Measurements from ENCODE around the gene ETHE1.
"Not testable (repeated sequence)": the region's sequence is repeated elsewhere in the genome, so short reads cannot be mapped to it uniquely, and the experiment has no call there.

ETHE1 gene

DNA sequence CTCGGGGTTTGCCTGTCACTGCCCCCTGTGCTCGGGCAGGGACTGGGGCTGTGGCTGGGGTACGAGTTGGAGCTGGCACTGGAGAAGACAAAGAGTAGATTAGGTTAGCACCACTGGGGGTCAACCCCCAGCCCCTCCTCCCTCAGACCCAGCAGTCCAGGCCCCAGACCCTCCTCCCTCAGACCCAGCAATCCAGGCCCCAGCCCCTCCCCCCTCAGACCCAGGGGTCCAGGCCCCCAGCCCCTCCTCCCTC is 25.1 kb upstream of the ETHE1 start:
- no peak for DNase-seq (ENCODE audit: low read depth in 2 of 2)

DNA sequence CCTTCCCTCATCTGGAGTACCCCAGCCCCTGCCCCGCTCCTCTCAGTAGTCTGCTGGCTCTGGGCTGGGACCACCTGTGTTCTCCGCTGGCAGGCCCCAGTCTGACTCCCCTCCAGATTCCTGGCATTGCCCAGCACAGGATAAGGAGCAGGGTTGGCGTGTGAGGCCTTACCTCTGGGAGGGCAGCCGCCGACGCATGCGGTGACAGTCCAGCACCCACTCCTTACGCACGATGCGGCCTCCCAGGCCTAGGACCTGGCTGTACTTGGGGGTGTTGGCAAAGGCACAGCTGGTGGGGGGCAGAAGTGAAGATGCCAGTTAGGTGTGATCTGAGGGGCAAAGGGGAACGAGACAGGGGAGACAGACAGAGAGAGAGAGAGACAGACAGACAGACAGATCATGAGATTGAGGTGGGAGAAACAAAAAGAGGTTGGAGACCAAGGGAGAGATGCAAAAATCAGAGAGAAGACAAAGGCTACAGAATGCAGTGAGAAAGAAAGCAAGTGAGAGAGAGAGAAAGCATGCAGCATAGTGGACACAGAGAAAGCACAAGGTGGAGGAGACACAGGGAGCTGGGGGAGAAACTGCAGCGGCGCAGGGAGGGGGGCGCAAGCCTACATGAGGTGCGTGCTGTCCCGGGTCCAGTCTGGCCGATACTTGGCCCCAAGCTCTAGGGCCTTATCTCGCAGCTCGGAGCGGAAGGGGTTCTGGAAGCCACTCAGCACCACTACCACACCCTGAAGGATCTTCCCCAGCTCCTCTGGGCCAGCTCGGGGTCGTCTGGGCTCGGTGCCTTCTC is 24.6 kb upstream of the ETHE1 start:
- DNase-seq (ENCODE audit: low read depth in 2 of 2) = no peak

DNA sequence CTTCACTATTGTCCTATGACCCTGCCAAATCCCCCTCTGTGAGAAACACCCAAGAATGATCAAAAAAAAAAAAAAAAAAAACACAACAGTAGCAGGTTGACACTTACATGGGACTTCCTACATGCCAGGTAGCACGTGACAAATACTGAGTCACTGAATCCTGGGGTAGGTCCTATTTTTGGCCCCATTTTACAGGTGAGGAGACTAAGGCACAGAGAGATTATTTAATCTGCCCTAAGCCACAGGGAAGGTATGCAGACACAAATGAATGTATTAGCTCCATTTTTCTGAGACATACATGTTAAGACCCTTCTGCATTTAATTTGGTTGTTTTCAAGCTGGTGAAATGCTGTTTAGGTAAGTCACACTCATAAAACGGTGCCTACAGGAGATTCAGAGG is 21.7 kb upstream of the ETHE1 start:
- no peak for DNase-seq (ENCODE audit: low read depth in 2 of 2)

DNA sequence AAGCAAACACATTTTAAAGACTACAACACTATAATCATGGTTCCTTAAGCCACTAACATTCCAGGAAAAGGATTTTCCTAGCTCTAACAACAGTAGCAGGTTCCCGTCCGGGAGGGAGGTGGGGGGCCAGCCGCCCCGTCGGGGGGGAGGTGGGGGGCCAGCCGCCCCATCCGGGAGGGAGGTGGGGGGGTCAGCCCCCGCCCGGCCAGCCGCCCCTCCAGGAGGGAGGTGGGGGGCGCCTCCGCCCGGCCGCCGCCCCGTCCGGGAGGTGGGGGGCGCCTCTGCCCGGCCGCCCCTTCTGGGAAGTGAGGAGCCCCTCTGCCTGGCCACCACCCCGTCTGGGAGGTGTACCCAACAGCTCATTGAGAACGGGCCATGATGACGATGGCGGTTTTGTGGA is 20.9 kb upstream of the ETHE1 start:
- DNase-seq (ENCODE audit: low read depth in 2 of 2) = not testable (repeated sequence)

DNA sequence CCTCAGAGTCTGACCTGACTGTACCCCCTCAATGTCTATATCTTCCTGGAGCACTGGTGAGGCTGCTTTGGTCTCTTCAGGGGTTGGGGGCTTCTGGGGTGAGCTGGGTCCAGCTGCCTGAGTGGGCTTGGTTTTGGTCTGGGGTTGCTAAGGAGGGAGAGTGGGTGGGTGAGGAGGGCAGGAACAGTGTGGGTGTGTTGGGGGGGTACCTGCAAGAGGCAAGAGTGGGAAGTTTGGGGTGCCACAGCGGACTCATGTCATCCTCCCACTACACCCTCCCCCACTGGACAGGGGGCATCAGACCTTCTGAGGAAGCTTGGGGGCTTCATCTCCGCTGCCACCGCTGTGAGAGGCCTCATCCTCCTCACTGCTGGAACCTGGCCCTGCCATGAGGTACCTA is 19.6 kb upstream of the ETHE1 start:
- DNase-seq (ENCODE audit: low read depth in 2 of 2) = no peak

DNA sequence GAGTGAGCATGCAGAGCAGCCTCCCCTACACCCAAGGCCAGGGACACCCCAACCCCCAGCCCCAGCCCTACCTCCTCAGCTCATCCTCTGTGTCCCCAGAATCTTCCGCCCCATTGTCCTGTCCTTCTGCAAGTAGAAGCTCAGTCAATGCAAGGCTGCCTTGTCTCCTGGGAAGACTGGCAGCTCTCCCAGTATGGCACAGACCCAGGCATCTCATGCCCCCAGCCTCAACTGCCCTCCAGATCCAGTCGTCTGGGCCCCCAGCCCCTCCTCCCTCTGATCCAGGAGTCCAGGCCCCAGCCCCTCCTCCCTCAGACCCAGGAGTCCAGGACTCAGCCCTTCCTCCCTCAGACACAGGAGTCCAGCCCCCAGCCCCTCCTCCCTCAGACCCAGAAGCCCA is 19.0 kb upstream of the ETHE1 start:
- no peak for DNase-seq (ENCODE audit: low read depth in 2 of 2)

DNA sequence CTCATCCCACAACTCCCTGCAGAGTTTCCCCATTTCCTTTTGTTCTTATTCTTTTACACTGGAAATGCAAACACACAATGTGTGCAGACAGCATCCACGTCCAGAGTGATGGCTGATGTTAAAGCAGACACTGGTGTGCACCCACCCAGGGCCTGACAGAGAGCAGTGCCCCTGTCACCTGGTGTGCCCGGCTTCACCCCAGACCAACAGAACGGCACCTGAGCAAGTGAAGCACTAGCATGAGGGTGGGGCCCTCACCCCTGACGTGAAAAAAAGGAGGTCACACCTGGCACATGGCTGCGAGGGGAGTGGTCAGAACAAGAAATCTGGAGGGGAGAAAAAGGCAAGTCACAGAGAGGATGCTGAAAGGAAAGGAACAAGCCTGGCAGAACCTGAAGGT is 18.3 kb upstream of the ETHE1 start:
- no peak for DNase-seq (ENCODE audit: low read depth in 2 of 2)

DNA sequence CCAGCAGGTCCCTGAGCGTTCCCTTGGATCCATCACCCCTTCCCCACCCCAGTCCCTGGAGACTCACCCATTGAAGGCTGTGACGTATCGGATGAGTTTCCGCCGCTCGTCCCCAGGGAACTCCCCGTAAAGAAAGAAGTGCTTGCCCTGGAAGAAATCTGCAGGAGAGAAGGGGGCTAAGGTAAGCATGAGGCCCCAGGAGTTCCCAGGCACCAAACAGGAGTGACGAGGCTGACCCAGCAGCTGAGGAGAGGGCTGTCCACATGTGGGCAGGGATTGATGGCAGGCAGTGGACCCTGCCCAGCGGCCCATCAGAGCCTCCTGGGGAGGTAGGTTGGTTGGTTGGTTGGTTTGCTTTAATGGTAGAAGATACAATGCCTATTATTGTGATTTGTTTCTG is 17.1 kb upstream of the ETHE1 start:
- no peak for DNase-seq (ENCODE audit: low read depth in 2 of 2)

DNA sequence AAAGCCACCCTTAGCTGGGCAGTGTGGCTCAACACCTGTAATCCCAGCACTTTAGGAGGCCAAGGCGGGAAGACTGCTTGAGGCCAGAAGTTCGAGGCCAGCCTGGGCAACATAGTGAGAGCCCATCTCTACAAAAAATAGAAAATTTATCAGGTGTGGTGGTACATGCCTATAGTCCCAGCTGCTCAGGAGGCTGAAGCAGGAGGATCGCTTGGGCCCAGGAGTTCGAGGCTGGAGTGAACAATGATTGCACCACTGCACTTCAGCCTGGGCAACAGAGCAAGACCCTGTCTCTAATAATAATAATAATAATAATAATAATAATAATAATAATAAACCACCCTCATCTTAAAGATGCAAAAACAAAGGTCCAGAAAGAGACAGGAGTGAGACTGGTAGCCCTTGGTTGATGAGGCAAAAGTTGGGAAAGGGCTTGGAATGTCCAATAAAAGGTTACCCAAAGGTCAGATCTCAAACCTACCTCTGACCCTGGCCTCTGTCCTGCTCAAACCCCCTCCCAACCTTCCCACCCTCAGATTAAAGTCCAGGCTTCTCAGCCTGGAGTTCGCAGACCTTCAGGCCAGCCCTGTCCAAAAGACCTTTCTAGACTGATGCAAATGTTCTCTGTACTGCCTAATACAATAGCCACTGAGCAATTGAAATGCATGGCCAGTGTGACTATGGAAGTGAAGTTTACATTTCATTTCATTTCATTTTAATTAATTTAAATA is 15.1 kb upstream of the ETHE1 start:
- no peak for DNase-seq (ENCODE audit: low read depth in 2 of 2)

DNA sequence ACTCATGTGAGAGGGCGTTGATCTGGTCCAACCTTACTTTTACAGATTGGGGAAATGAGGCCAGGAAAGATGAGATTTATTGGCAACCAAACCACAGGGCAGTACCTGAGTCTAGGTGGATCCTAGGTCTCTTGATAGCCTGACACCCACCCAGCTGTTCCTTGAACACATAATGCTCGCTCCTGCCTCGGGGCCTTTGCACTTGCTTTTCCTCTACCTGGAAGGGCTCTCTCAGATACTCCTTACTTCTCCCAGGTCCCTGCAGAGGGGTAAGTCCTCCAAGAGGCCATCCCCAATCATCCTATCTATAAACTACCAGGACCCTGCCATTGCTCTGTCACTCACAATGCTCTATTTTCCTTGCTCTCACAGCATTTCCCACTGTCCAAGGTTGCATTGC is 13.4 kb upstream of the ETHE1 start:
- no peak for DNase-seq (ENCODE audit: low read depth in 2 of 2)

DNA sequence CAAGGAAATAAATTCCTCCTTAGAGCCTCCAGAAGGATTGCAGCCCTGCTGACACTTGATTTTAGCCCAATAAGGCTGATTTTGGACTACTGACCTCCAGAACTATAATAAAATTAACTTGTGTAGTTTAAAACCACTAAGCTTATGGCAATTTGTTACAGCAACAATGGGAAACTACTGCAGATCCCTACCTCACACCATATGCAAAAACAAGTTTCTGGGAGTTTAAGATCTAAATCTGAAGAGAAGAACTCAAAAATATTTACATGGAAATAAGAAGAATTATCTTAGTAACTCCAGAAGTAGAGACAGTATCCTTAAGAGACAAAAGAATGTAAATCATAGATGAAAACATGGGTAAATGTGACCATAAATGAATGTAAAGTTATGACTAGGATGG is 11.9 kb upstream of the ETHE1 start:
- DNase-seq (ENCODE audit: low read depth in 2 of 2) = no peak

DNA sequence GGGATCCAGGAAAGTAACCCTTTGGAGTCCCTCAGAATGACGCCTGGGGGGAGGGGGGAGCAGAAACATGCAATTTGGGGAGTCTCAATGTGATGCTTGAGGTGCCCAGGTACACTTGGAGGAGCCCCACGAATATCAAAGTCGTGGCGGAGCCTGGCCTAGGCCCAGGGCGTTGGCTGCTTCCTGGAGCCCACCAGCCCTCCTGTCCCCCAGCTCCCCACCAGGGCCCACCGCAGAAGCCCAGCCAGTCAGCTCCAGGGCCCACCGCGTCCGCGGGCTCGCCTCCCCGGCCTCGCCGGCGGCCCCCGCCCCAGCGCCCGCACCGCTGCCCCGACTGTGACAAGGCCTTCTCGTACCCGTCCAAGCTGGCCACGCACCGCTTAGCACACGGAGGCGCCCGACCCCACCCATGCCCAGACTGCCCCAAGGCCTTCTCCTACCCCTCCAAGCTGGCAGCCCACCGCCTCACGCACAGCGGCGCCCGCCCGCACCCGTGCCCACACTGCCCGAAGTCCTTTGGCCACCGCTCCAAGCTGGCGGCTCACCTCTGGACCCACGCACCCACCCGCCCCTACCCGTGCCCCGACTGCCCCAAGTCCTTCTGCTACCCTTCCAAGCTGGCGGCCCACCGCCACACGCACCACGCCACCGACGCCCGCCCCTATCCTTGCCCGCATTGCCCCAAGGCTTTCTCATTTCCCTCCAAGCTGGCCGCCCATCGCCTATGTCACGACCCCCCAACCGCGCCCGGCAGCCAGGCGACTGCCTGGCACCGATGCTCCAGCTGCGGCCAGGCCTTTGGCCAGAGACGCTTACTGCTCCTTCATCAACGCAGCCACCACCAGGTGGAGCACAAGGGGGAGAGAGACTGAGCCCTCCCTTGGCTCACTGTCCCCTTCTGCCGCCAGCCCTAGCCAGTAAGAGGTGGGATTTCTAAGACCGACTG is 8.1 kb upstream of the ETHE1 start:
- no peak for DNase-seq (ENCODE audit: low read depth in 2 of 2)

DNA sequence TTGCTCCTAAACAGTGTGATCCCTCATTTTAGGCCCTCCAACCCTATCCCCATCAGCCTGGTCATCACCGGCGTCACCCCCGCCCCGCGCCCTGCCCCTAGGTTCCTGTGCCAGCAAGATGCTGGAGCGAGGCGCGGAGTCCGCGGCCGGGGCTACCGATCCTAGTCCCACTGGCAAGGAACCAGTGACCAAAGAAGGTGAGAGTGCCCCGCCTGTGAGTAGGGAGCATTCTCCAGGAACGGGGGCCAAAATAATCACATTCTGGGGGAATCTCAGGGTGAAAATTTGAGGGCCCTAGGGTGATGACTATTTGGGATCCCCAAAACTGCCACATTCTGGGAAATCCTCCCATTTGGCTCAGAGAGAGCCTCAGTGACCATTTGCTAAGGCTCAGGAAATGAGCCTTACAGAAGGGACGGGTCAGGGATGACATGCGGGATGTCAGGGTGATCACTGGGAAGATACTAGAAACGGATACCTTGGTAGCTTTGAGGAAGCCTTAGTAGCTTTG is 7.4 kb upstream of the ETHE1 start:
- DNase-seq (ENCODE audit: low read depth in 2 of 2) = no peak

DNA sequence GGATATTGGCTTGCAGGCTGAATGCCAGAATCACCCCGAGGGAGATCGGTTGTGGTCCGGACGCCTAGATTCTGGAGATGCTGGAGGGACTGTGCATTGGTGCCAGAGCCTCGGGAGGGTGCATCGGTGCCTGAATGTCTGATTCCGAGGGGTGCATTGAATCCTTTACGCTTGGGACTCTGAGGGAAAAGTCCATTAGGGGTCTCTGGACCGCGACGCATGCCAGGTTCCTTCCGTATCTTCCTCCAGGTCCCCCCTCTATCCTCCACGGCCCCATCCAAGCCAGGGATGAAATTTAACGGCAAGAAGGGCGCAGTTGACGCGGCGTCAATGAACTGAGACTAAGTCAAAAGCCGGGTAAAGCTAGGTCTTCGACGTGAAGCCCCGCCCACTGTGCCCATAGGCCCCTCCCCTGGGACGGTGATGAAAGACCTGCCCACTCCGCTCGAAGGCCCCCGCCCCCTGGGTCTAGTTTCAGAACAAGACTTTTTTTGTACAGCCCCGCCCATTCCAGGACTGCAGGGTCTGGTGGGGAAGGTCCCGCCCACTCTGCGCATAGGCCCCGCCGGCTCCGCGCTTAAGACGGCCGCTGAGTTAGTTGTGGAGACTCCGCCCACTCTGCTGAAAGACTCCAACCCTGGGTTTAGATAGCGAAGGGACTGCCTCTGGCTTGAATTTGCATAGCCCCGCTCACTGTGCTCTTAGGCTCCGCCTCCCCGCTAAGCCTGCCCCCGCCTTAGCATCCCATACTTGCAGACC is 6.7 kb upstream of the ETHE1 start:
- DNase-seq (ENCODE audit: low read depth in 2 of 2) = peak; percentile 76 to 85

DNA sequence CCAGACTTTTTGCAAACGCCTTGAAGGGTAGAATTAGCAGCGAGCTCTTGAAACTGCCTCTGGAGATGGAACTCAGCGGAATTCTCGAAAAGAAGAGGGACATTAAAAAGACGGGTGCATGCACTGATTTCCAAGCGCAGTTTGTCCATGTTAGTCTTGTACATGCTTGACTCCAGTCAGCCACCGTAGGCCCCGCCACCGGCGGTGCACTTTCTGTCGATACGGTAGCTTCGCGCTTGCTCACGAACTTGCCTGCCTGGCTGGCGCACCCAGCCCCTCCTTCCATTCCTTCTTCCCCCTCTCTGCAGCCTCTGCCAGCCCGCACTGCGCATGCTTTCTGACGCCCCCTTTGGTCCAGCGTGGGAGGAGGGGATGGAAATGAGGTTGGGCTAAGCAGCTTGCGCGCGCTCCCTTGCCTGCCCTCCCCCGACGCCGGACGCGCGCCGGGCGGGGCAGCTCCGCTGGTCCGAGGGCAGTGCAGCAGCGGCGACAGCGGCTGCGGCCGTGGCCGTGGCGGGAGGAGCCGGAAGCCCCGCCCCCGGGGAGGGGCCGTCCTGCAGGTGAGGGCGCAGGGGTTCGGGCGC is 6.1 kb upstream of the ETHE1 start, which contains the start of gene ZNF575:
TSS of gene ZNF575 (plus strand) at position 227 of the 584 bp plus-strand sequence. CDS start 1,235 bp downstream, outside the sequence.
- peak; percentile 60 to 64 for DNase-seq (ENCODE audit: low read depth in 2 of 2)

DNA sequence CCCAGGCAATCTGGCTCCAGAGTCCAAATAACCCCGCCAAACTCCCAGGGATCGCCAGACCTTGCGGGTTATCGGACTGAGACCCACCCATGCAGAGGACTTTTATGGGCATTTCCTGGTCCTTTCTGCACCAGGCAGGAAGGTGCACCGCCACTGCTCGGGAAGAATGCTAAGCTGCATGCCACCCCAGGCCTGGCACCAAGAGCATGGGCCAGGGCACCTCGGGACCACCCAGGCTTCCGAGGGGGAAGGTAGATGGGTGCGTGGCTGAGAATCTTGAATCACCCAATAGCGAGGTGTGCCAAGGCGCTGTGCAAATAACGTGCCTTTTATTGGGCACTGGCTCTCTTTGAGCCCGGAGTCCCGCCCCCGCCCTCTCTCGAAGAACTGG is 5.6 kb upstream of the ETHE1 start:
- DNase-seq (ENCODE audit: low read depth in 2 of 2) = no peak

DNA sequence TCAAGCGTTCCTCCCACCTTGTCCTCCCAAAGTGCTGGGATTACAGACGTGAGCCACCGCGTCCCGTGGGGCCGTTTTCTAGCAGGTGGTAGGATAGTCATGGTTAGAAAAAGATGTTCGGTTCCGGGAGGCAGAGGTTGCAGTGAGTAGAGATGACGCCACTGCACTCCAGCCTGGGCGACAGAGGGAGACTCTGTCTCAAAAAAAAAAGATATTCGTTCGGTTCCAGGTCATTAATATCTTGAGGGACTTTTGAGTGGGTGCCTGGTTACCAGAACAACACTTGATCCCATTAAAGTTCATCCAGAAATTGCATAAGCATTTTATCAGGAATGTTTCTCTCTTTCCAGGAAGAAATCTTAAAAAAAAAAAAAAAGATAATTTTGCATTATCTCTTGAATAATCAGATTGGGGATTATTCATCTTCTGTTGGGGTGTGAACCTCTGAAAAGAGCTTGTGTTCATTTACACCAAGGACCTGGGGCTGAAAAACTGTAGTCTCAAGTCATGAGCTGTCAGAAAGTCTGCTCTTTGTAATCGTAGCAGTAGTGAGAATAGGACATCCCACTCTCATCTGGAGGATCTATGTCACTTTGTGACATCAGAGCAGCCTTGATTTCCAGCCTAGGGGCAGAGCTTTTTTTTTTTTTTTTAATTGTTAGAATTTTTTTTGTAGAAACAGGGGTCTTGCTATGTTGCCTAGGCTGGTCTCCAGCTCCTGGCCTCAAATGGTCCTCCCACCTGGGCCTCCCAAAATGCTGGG is 1.0 kb upstream of the ETHE1 start:
- DNase-seq (ENCODE audit: low read depth in 2 of 2) = no peak

DNA sequence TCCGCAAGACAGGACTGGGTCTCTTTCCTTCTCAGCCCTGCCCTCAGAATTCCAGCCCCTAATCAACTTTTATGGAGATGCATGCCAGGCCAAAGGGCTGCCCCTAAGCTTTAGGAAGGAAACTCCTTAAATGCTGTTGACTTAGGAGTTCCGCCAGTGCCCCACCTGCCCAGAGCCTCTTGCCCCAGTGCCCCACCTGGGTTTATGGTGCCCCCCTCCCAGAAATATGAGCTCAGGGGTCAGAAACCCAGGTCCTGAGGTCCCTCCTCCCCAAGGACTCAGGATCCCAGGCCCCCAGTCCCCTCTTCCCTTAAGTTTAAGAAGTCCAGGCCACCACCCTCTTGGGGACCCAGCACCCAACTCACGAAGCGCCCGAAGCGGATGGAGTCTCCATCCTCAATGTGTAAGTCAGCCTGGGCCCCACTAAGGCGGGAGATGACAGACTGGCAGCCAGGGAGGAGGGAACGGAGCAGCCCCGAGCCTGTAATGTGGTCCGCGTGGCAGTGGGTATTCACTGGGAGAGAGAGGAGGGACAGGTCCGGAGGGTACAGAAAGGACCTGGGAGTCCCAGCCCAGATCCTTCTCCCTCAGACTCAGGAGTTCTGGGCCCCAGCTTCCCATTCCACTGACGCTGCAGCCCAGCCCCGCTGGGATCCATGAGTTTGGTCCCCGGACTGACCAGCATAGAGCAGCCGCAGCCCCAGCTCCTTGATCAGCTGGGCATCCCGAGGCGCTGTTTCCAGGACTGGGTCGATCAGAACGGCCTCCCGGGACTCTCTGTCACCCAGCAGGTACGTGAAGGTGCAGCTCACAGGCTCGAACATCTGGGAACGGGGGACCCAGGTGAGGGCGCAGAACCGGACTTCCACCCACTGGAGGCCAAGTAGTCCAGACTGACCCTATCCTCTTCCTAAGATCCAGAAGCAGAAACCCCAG is 897 bp downstream of the ETHE1 start:
- no peak for DNase-seq (ENCODE audit: low read depth in 2 of 2)

Measured in stimulated activated CD8-positive, alpha-beta memory T cell treated with anti-CD3 and anti-CD28 coated beads, Interleukin-7, amount 100 ng/mL, for 1 hour (primary cell).